Smooth muscle cell (in vitro differentiated cells): ENCODE data around the gene ARPP21. TPM values are rescaled to one million over a fixed set of nuclear protein-coding genes. Genes with fewer than 3 reads are reported as not detected.

ENCODE experiments used
- DNase-seq: peaks from one replicate; lab custom pipeline; 2025; ENCODE audit not compliant: unreplicated experiment; lab: John Stamatoyannopoulos, UW
- H2AFZ ChIP-seq: fragments of 200-600 bp; sonication (generic); 2 replicates; pipeline ENCODE4 v1.6.0; 2016; ENCODE audit warnings: antibody characterized with exemption, low read depth, mild to moderate bottlenecking
- H3F3A ChIP-seq: fragments of 200-600 bp; sonication (generic); 2 replicates; pipeline ENCODE4 v1.6.0; 2017; ENCODE audit warnings: antibody characterized with exemption, low read depth
- H3K27ac ChIP-seq: fragments of 200-600 bp; sonication (generic); 2 replicates; pipeline ENCODE4 v1.5.1; 2016; ENCODE audit warnings: low read depth, mild to moderate bottlenecking
- H3K27me3 ChIP-seq: fragments of 200-600 bp; sonication (generic); 2 replicates; pipeline ENCODE4 v1.6.1; 2016; ENCODE audit warnings: low read depth, mild to moderate bottlenecking
- H3K36me3 ChIP-seq: fragments of 200-600 bp; sonication (generic); 2 replicates; pipeline ENCODE4 v1.5.1; 2016; ENCODE audit warnings: low read depth
- H3K4me1 ChIP-seq: fragments of 200-600 bp; sonication (generic); 2 replicates; pipeline ENCODE4 v1.5.1; 2016; ENCODE audit warnings: low read depth
- H3K4me2 ChIP-seq: fragments of 200-600 bp; sonication (generic); 2 replicates; pipeline ENCODE4 v1.6.0; 2016; ENCODE audit warnings: mild to moderate bottlenecking
- H3K4me3 ChIP-seq: fragments of 200-600 bp; sonication (generic); 2 replicates; pipeline ENCODE4 v1.5.1; 2016; ENCODE audit warnings: mild to moderate bottlenecking
- H3K79me2 ChIP-seq: fragments of 200-600 bp; sonication (generic); 2 replicates; pipeline ENCODE4 v1.6.0; 2016; ENCODE audit warnings: low read depth, mild to moderate bottlenecking
- H3K9ac ChIP-seq: fragments of 200-600 bp; sonication (generic); 2 replicates; pipeline ENCODE4 v1.6.0; 2016; ENCODE audit warnings: low read depth
- H3K9me3 ChIP-seq: fragments of 200-600 bp; sonication (generic); replicated peaks from 2 replicates; pipeline ENCODE4 v1.5.1; 2016; ENCODE audit warnings: low read depth
- H4K20me1 ChIP-seq: fragments of 200-600 bp; sonication (generic); 2 replicates; pipeline ENCODE4 v1.6.0; 2016; ENCODE audit warnings: low read depth
- CTCF ChIP-seq: fragments of 200-600 bp; sonication (generic); IDR thresholded peaks from 2 replicates; pipeline ENCODE4 v1.5.1; 2017; ENCODE audit warnings: borderline replicate concordance, mild to moderate bottlenecking, antibody characterized with exemption; ENCODE audit not compliant: insufficient read depth, poor library complexity, severe bottlenecking
- WGBS: methylation state at CpG from one replicate; pipeline ENCODE4 v1.1.7; 2016; ENCODE audit warnings: low lambda C conversion rate; 5-methylcytosine and 5-hydroxymethylcytosine counted together
- polyA plus RNA-seq: library from polyadenylated mRNA; unstranded; fragments of >200 nt; fragmentation: Nextera tagmentation; extraction: Ambion mirVana; gene quantifications from 2 replicates; pipeline ENCODE4 v1.2.1, GENCODE V29; 2016
- total RNA-seq: library from RNA; depleted of rRNA; stranded (reverse); fragments of >200 nt; gene quantifications from 2 replicates; pipeline ENCODE4 v1.2.3, GENCODE V29; 2014

The ARPP21 gene
- total and polyA plus RNA-seq, 2 experiments from 2014 or later = not detected

GRCh38 chr3:35659768-35660167 is 20.4 kb downstream of the ARPP21 start:
- no peak overlapping the region for H3K4me3 ChIP-seq
- no peaks in the 10 kb centered on the region for H3K9me3 ChIP-seq
- no peaks in the 10 kb centered on the region for H3F3A ChIP-seq
- H3K27ac ChIP-seq = no peak overlapping the region
- TF ChIP-seq CTCF = peak; percentile 20
- H3K79me2 ChIP-seq = no peaks in the 10 kb centered on the region
- no peaks in the 10 kb centered on the region for H3K36me3 ChIP-seq
- no peak overlapping the region for H3K9ac ChIP-seq
- H4K20me1 ChIP-seq = no peaks in the 10 kb centered on the region
- H3K27me3 ChIP-seq = no peaks in the 10 kb centered on the region
- no peak for DNase-seq
- H3K4me2 ChIP-seq = no peak overlapping the region
- H3K4me1 ChIP-seq = no peaks in the 10 kb centered on the region
- no peak overlapping the region for H2AFZ ChIP-seq

- TF ChIP-seq CTCF = no peak
- 88% methylated on average over 10 of the region's 10 CpGs for WGBS
- H3K9ac ChIP-seq = no peak overlapping the region
- no peak overlapping the region for H3K27ac ChIP-seq
- no peak overlapping the region for H3K4me2 ChIP-seq
- H4K20me1 ChIP-seq = no peaks in the 10 kb centered on the region
- no peak overlapping the region for H3K4me3 ChIP-seq
- H2AFZ ChIP-seq = no peak overlapping the region
- H3K4me1 ChIP-seq = no peaks in the 10 kb centered on the region
- no peaks in the 10 kb centered on the region for H3K9me3 ChIP-seq
- no peak for DNase-seq
- no peaks in the 10 kb centered on the region for H3K79me2 ChIP-seq
- no peaks in the 10 kb centered on the region for H3K27me3 ChIP-seq
- H3K36me3 ChIP-seq = no peaks in the 10 kb centered on the region
- H3F3A ChIP-seq = no peaks in the 10 kb centered on the region
Observed at GRCh38 chr3:35663471-35663870, 24.1 kb downstream of the ARPP21 start.

GRCh38 chr3:35664460-35664919 is 25.2 kb downstream of the ARPP21 start:
- DNase-seq = no peak
- Histone ChIP-seq H3K79me2 (no peaks in the 10 kb centered on the region), H3K4me2 (no peak overlapping the region), H3K27ac (no peak overlapping the region), H3K27me3 (peaks cover 4% of the 10 kb centered on the region), H3K4me1 (no peaks in the 10 kb centered on the region), H3K9me3 (no peaks in the 10 kb centered on the region), H3F3A (no peaks in the 10 kb centered on the region), H3K4me3 (no peak overlapping the region), H3K9ac (no peak overlapping the region), H3K36me3 (no peaks in the 10 kb centered on the region), H2AFZ (no peak overlapping the region), H4K20me1 (no peaks in the 10 kb centered on the region)
- 47% methylated on average over 14 of the region's 14 CpGs for WGBS
- no peak for TF ChIP-seq CTCF

- no peak for TF ChIP-seq CTCF
- DNase-seq = no peak
- H2AFZ ChIP-seq = no peak overlapping the region
- H3K9me3 ChIP-seq = no peaks in the 10 kb centered on the region
- H3K4me1 ChIP-seq = no peaks in the 10 kb centered on the region
- no peaks in the 10 kb centered on the region for H3F3A ChIP-seq
- no peaks in the 10 kb centered on the region for H3K79me2 ChIP-seq
- no peaks in the 10 kb centered on the region for H4K20me1 ChIP-seq
- H3K9ac ChIP-seq = no peak overlapping the region
- H3K4me2 ChIP-seq = no peak overlapping the region
- no peak overlapping the region for H3K27ac ChIP-seq
- no peak overlapping the region for H3K4me3 ChIP-seq
- 77% methylated on average over 3 of the region's 3 CpGs for WGBS
- H3K27me3 ChIP-seq = peaks cover 4% of the 10 kb centered on the region
- no peaks in the 10 kb centered on the region for H3K36me3 ChIP-seq
Observed at GRCh38 chr3:35665390-35666055, 26.2 kb downstream of the ARPP21 start.
